GM10248 (cell line): ENCODE measurements around the gene PPP6R3.

Experiments
- CTCF ChIA-PET: fragments of 300-600 bp; sonication (Branson Sonifier 250); formaldehyde crosslinking; extraction: SDS; loops from one replicate; lab custom pipeline; 2021; ENCODE audit warnings: antibody characterized with exemption; lab: Yijun Ruan, JAX
- POLR2A ChIA-PET: fragments of 350-650 bp; sonication (Branson Sonifier 250); formaldehyde crosslinking; extraction: SDS; loops from one replicate; lab custom pipeline; 2020; ENCODE audit warnings: antibody characterized with exemption; lab: Yijun Ruan, JAX
- DNase-seq: peaks from one replicate; pipeline ENCODE4 v3.0.0; 2012; ENCODE audit errors: extremely low spot score
- TF ChIP-seq, protein P1 (sequence below): IDR thresholded peaks from 2 replicates; pipeline ENCODE4 v1.5.1; 2012; ENCODE audit warnings: mild to moderate bottlenecking, low read depth; ENCODE audit errors: extremely low read depth, missing control alignments, control extremely low read depth

PPP6R3 gene

GRCh38 chr11:68660066-68660810, 199.7 kb downstream of the PPP6R3 start:
- no peak for DNase-seq
- TF ChIP-seq, protein P1, sequence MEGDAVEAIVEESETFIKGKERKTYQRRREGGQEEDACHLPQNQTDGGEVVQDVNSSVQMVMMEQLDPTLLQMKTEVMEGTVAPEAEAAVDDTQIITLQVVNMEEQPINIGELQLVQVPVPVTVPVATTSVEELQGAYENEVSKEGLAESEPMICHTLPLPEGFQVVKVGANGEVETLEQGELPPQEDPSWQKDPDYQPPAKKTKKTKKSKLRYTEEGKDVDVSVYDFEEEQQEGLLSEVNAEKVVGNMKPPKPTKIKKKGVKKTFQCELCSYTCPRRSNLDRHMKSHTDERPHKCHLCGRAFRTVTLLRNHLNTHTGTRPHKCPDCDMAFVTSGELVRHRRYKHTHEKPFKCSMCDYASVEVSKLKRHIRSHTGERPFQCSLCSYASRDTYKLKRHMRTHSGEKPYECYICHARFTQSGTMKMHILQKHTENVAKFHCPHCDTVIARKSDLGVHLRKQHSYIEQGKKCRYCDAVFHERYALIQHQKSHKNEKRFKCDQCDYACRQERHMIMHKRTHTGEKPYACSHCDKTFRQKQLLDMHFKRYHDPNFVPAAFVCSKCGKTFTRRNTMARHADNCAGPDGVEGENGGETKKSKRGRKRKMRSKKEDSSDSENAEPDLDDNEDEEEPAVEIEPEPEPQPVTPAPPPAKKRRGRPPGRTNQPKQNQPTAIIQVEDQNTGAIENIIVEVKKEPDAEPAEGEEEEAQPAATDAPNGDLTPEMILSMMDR: no peak
- ChIA-PET CTCF (no interaction called here), POLR2A (no interaction called here)

DNA sequence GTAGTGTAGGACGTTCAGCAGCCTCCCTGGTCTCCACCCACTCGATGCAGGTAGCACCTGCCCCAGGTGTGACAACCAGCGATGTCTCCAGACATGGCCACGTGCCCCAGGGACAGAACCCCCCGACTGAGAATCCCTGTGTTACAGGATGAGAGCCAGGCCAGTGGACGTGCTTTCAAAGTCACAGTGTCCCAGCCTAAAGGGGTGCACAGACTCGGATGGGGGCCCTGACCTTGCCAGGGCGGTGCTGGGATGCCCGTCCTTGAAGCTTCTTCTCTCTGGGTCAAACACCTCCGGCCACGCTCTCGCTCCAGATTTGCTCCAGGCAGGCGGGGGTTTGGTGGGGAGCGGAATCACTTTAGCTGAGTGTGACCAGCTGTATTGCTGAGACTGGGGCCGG, 200.5 kb downstream of the PPP6R3 start:
- DNase-seq: no peak
- POLR2A ChIA-PET: no interaction called here
- CTCF ChIA-PET: no interaction called here
- TF ChIP-seq, protein P1: no peak

GRCh38 chr11:68661697-68662603, 201.4 kb downstream of the PPP6R3 start:
- TF ChIP-seq, protein P1: no peak
- POLR2A ChIA-PET: no interaction called here
- CTCF ChIA-PET: no interaction called here
- no peak for DNase-seq

GRCh38 chr11:68663482-68664010, 203.0 kb downstream of the PPP6R3 start:
- TF ChIP-seq, protein P1: no peak
- ChIA-PET CTCF (no interaction called here), POLR2A (no interaction called here)
- no peak for DNase-seq

- CTCF ChIA-PET: no interaction called here
- TF ChIP-seq, protein P1: no peak
- DNase-seq: no peak
- POLR2A ChIA-PET: no interaction called here
Observed at GRCh38 chr11:68664141-68664540, 203.6 kb downstream of the PPP6R3 start.

GRCh38 chr11:68664906-68665305, 204.4 kb downstream of the PPP6R3 start:
- no peak for DNase-seq
- ChIA-PET POLR2A (no interaction called here), CTCF (no interaction called here)
- TF ChIP-seq, protein P1: no peak
